Measurements from ENCODE around the gene ARHGAP44.
A peak's percentile ranks its signal among the peaks of the same experiment; 100 is the strongest.

ARHGAP44 gene

DNA sequence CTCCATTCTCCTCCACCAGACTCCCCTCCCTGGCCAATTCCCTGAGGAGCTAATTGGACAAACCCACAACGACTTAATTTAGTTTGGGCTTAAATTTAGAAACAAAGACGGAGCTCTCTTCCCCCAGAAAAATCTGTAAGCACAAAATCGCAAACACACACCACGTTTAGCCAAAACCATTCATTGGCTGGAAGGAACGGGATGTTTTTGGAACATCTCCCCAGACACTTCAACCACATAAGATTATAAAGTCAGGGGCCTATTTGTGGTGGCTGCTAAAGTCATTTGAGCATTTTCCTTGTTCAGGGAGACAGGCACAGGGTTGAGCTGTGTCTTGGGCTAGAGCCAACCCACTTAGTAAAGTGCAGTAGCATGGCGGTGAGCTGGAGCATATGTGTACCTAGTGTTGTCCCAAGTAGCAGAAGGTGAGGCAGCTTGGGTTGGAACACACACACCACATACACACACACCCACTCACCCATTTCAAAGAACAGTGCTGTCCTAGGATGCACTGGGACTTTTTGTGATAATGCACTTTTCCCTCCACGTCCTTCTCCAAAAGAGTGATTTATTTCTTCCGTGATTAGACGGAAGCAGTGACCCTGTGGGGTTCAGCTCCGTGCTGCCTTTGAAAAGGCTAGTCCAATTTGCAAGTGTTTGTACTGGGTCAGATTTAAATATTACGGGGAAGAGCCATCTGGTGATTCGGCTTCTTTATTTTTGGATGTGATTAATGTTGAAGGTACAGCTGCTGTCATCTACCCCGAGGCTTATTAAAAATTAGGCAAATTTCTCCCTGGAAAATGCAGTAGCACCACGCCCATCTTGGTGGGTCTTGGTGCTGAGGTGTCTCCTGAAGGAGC, 196.4 kb downstream of the ARHGAP44 start:
- no peak for TF ChIP-seq POLR2A (IDR thresholded peaks at IDR 0.05; ENCODE audit: low read depth, low read length)
- no peak for TF ChIP-seq POLR2AphosphoS5 (IDR thresholded peaks at IDR 0.05; ENCODE audit: low read depth, low read length)
- no peak for TF ChIP-seq TAF1 (IDR thresholded peaks at IDR 0.05; ENCODE audit: borderline replicate concordance, low read depth, low read length)
- DNase-seq (ENCODE audit: insufficient read length), result no peak
- no peak for FAIRE-seq

DNA sequence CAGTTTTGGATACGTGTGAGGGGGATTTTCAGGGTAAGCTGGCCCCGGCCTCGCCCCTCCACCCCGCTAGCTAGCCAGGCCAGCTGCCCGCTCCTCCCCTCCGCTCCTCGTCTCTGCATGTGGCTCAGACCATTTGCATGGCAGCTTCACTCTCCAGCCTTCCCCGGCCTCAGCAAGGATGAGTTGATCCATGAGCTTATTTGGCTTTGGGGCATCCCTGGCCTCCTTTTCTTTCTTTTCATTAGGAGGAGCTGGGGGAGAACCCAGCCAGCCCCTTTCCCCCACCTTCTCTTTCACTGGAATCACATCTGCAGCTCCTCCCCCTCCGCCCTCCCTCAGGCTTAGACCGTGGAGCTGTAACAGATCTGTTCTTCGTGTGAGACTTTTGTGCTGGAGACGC, 197.8 kb downstream of the ARHGAP44 start:
- FAIRE-seq, result no peak
- no peak for DNase-seq (ENCODE audit: insufficient read length)
- TF ChIP-seq POLR2AphosphoS5 (IDR thresholded peaks at IDR 0.05; ENCODE audit: low read depth, low read length), result no peak
- no peak for TF ChIP-seq TAF1 (IDR thresholded peaks at IDR 0.05; ENCODE audit: borderline replicate concordance, low read depth, low read length)
- TF ChIP-seq POLR2A (IDR thresholded peaks at IDR 0.05; ENCODE audit: low read depth, low read length), result no peak

DNA sequence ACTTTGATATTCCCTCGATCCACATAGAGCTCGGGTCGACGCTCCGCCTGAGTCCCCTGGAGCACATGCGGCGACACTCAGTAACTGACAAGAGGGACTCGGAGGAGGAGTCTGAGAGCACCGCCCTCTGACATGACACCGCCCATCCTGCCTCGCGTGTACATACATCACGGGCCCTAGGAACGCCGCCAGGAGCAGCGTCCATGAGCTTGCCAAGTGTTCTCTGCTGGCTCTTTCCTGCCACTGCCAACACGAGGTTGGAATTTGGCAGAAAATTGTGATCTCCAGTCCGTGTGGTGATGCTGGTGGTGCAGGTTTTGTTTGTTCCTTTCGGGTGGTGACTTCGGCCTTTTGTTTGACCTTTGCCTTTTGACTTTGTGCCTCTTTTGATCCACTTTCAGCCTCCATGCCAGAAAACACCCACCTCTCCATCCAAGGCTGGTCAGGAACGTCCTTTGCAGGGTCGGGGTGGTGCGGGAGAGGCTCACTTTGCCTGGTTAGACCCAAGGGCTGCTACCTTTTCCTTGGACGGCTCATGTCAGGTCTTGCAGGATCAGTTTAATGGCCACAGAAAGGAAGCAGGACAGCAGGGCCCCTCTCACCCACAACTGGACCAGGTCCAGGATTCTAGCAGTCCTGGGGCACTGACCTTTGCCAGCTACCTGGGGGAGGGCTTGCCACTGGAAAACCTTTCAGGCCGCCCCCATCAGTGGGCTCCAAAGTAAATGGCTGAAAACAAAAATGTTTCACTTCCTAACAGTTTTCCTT, 200.9 kb downstream of the ARHGAP44 start:
- FAIRE-seq (no peak), DNase-seq (ENCODE audit: insufficient read length) (no peak)
- TF ChIP-seq TAF1 (IDR thresholded peaks at IDR 0.05; ENCODE audit: borderline replicate concordance, low read depth, low read length) (no peak), POLR2A (IDR thresholded peaks at IDR 0.05; ENCODE audit: low read depth, low read length) (peak; percentile 46; the same call in 1 of the 2 replicates), POLR2AphosphoS5 (IDR thresholded peaks at IDR 0.05; ENCODE audit: low read depth, low read length) (no peak; the same call in 1 of the 2 replicates)

DNA sequence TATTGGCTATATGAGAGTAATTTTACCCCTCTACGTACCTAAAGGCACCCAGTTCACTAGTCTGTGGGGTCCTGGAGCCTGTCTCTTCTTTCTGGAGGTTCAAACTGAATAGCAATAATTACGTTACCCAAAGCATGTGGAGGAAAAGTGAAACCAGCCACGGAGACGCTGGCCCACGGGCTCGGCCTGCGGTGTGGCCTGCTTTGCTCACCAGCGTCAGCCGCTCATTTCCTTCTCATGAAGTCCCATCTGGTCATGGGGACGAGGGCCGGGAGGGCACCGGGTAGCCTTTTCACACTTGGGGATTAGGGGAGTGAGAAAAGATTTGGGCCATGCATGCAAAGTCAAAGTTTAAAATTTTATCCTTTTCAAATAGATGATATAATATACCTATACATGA, 201.6 kb downstream of the ARHGAP44 start:
- no peak for FAIRE-seq
- TF ChIP-seq TAF1 (IDR thresholded peaks at IDR 0.05; ENCODE audit: borderline replicate concordance, low read depth, low read length), result no peak
- TF ChIP-seq POLR2AphosphoS5 (IDR thresholded peaks at IDR 0.05; ENCODE audit: low read depth, low read length), result no peak; the same call in 1 of the 2 replicates
- TF ChIP-seq POLR2A (IDR thresholded peaks at IDR 0.05; ENCODE audit: low read depth, low read length), result no peak

DNA sequence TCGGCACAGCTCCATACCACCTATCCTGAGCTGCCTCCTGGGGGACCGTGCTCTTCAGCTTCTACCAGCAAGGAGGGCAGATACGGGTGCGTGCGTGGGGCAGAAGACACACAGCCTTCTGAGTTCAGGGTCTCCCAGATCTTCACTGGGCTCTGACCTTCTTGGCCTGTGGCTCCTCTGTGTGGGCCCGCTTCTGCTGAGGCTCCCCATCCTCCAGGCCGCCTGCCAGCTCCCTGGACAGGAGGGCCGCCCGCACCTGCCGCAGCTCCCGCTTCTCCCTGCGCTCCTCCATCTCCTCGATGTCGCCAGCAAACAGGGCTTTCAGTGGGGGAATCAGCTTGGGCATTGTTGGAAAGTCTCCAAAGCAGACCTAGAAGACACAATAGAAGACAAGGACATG, 203.4 kb downstream of the ARHGAP44 start:
- no peak for DNase-seq (ENCODE audit: insufficient read length)
- no peak for TF ChIP-seq POLR2AphosphoS5 (IDR thresholded peaks at IDR 0.05; ENCODE audit: low read depth, low read length)
- TF ChIP-seq TAF1 (IDR thresholded peaks at IDR 0.05; ENCODE audit: borderline replicate concordance, low read depth, low read length), result no peak
- peak; percentile 14; the same call in 1 of the 2 replicates for TF ChIP-seq POLR2A (IDR thresholded peaks at IDR 0.05; ENCODE audit: low read depth, low read length)
- no peak for FAIRE-seq

More for the DNA sequence above, 201.6 kb downstream of the ARHGAP44 start:
- DNase-seq (ENCODE audit: insufficient read length), result no peak

DNA sequence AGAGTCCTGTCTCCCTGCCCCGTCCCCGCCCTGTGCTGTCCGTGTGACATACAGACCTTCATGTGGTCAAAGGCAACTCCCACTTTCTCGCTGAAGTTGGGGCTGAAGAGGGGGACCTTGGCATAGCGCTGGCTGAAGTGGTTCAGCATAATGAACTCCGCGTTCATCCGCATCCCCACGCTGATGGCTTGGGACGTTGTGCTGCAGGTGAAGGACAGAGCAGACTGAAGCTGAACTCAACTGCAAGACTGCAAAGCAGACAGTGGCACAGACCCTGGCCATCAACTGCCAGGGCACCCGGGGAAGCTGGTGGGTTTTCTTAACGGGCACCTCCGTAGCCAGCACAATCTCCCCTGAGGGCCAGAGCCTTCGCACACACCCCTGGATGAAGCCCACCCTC, 204.3 kb downstream of the ARHGAP44 start:
- FAIRE-seq, result no peak
- TF ChIP-seq POLR2AphosphoS5 (IDR thresholded peaks at IDR 0.05; ENCODE audit: low read depth, low read length) (no peak), POLR2A (IDR thresholded peaks at IDR 0.05; ENCODE audit: low read depth, low read length) (no peak), TAF1 (IDR thresholded peaks at IDR 0.05; ENCODE audit: borderline replicate concordance, low read depth, low read length) (no peak)
- DNase-seq (ENCODE audit: insufficient read length), result no peak

DNA sequence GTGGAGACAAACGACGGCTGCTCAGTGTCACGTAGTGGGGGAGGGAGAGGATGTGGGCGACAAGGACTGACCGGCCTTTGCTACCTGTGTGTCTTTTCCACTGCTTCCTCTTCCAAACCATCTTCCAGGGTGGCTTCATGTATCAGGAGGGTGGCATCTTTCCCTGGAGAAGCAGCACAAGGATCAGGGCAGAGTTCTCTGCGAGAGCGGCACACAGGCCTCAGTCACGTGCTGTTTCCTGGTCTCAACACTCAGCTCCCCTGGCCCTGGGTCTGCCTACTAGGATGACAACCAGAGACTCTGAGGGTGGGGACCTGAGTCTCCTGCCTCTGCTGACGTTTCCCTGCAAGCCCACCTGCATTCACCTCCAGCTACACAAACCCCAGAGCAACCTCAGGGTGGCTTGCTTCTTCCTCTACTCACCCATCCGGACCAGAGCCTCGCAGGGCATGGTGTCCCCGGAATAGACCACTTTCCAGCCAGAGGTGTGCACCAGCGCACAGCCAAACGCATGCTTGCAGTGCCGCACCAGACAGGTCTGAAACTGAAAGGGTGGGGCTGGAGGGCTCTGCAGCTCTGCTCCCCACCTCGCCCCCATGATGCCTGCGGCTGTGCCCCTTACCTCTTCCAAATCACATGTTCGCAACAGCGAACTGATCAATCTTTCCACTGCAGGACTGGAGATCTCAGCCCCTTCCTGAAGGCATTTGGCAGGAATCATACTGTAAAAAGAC, 205.2 kb downstream of the ARHGAP44 start:
- FAIRE-seq (no peak), DNase-seq (ENCODE audit: insufficient read length) (no peak)
- TF ChIP-seq POLR2A (IDR thresholded peaks at IDR 0.05; ENCODE audit: low read depth, low read length) (no peak), POLR2AphosphoS5 (IDR thresholded peaks at IDR 0.05; ENCODE audit: low read depth, low read length) (0 out of 2 replicates have a peak, but pooled peaks have one; percentile 19)

DNA sequence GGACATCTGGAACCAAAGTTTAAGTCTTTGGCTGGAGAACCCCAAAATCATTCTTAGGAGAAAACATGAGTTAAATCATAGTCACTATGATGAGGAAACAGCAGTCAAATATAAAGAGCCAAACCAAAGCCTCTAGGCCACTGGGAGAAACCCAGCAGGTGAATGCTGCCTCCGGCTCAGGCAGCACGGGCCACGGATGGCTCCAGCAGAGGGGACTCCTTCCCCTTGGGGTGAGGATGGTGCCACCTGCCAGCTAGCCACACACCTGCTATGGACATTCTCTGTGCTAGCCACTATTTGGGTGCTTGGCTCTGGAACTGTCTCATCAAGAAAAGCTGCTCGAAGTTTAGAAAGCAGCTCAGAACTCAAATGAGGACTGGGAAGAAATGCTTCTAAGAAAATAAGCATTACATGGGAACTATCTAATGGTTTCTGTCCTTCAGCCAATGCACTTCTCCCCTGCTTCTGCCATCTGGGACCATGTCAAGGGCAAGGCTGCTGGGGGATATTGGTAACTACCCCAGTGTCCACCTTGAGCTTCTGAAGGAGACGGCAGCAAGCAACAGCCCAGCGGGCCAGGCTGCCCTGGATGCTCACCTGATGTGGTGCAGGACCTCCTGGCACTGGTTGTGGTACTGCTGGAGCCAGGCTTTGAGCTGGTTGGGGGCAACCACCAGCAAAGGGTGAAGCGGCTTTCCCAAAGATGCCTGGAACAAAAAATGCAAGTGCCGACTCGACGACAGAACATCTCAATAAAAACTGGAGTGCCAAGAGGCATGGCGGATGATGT, 206.0 kb downstream of the ARHGAP44 start:
- no peak for TF ChIP-seq TAF1 (IDR thresholded peaks at IDR 0.05; ENCODE audit: borderline replicate concordance, low read depth, low read length)
- no peak for TF ChIP-seq POLR2A (IDR thresholded peaks at IDR 0.05; ENCODE audit: low read depth, low read length)
- no peak; the same call in 1 of the 2 replicates for TF ChIP-seq POLR2AphosphoS5 (IDR thresholded peaks at IDR 0.05; ENCODE audit: low read depth, low read length)
- FAIRE-seq, result no peak
- DNase-seq (ENCODE audit: insufficient read length), result no peak

DNA sequence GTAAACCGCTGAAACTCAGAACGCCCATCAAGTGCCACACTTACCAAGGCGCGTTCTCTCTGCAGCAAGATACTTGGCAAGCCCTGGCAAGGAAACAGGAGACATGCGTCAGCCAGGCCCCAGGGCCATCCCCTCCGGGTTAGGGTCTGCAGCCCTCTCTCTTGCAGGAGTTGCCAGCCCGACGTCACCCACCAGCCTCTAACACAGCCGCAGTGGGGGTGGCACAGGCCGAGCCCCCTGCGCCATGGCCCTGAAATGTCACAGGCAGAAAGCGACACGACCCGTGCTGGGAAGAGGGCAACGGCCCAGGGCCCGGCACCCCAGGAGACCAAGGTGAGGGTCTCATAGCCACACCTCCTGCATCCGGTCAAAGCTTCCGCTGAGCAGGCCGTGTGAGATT, 206.6 kb downstream of the ARHGAP44 start:
- no peak for FAIRE-seq
- no peak for DNase-seq (ENCODE audit: insufficient read length)
- TF ChIP-seq POLR2A (IDR thresholded peaks at IDR 0.05; ENCODE audit: low read depth, low read length) (no peak), POLR2AphosphoS5 (IDR thresholded peaks at IDR 0.05; ENCODE audit: low read depth, low read length) (no peak), TAF1 (IDR thresholded peaks at IDR 0.05; ENCODE audit: borderline replicate concordance, low read depth, low read length) (no peak)

DNA sequence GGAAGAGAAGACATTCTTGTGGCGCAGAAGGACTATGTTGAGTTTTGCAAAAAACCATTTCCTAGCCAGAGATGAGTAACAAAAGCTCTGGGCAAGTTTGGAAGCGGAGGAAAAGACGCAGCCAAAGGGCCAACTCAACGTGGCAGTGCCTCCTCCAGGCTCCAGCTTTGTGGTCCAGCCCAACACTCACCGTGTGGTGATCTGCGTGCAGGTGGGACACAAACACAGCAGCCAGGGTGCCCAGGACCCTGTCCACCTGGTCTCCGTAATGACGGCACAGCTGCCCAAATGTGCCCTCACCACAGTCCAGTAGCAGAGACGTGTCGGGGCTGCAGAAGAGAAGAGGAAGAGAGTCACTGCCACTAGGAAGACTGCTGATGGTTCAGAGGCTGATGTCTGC, 207.1 kb downstream of the ARHGAP44 start:
- TF ChIP-seq POLR2AphosphoS5 (IDR thresholded peaks at IDR 0.05; ENCODE audit: low read depth, low read length) (no peak), POLR2A (IDR thresholded peaks at IDR 0.05; ENCODE audit: low read depth, low read length) (peak; percentile 33; the same call in 1 of the 2 replicates), TAF1 (IDR thresholded peaks at IDR 0.05; ENCODE audit: borderline replicate concordance, low read depth, low read length) (no peak)
- FAIRE-seq, result no peak
- no peak for DNase-seq (ENCODE audit: insufficient read length)
